Measurements from ENCODE around the gene HSPBP1. TPM values are rescaled to one million over a fixed set of nuclear protein-coding genes. Genes with fewer than 3 reads are reported as not detected.
A peak's percentile ranks its signal among the peaks of the same experiment; 100 is the strongest.

Gene HSPBP1
- total RNA-seq, 1 donor = 25.0 TPM

DNA sequence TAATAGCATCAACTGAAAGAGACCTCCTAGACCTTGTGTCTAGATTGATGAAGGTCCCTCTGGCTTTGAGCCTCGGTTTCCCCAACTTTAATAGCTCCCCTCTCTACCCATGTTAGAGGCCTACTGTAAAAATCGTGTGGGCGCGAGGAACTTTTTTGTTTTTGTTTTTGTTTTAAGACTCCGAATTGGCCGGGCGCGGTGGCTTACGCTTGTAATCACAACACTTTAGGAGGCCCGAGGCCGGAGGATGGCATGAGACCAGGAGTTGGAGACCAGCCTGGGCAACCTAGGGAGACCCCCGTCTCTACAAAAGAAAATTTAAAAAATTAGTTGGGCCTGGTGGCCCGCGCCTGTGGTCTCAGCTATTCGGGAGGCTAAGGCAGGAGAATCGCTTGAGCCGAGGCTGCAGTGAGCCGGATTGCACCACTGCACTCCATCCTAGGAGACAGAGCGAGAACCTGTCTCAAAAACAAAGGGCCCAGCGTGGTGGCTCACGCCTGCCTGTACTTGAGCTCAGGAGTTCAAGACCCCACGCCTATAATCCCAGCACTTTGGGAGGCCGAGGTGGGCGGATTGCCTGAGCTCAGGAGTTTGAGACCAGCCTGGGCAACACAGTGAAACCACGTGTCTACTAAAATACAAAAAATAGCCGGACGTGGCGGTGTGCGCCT, 20.2 kb downstream of the HSPBP1 start:
- peak overlapping the region; percentile 57 for H3K4me3 ChIP-seq (ENCODE audit: low read depth, low read length)
- TF ChIP-seq, protein P1, sequence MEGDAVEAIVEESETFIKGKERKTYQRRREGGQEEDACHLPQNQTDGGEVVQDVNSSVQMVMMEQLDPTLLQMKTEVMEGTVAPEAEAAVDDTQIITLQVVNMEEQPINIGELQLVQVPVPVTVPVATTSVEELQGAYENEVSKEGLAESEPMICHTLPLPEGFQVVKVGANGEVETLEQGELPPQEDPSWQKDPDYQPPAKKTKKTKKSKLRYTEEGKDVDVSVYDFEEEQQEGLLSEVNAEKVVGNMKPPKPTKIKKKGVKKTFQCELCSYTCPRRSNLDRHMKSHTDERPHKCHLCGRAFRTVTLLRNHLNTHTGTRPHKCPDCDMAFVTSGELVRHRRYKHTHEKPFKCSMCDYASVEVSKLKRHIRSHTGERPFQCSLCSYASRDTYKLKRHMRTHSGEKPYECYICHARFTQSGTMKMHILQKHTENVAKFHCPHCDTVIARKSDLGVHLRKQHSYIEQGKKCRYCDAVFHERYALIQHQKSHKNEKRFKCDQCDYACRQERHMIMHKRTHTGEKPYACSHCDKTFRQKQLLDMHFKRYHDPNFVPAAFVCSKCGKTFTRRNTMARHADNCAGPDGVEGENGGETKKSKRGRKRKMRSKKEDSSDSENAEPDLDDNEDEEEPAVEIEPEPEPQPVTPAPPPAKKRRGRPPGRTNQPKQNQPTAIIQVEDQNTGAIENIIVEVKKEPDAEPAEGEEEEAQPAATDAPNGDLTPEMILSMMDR (IDR thresholded peaks at IDR 0.05; ENCODE audit: insufficient read depth, low read depth, low read length) = no peak
- no peak for DNase-seq (ENCODE audit: low read depth)

DNA sequence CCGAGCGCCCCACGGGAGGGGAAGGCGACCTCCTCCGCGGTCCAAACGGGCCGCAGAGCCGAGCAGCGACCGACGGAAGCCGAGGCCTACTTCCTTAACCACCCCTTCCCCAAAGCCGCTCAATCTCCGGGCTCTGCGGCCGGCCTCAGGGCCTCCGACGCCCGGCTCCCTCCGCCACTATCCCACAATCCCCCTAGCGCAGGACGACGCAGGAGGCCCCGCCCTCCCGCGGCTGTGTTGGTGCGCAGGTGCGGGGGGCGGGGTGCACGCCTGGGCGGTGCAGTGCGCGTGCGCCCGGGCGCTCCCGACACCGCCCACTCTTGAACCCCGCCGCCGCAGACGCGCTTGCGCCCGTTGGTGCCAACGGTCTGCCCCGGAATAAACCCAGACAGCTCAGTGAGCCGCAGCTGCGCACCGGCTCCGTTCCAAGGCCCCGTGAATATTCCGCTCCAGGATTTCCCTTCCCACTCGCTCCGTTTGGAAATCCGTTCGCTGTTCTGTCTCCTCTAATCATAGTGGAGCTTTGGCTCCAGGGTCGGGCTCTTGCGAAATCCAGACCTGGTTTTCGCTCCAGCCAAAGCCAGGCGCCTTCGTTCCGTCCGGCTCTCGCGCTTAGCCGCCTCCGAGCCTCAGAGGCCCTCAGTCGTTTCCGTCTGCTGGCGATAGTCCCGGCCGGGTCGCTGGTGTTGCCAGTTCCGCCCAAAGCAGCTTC, 20.9 kb downstream of the HSPBP1 start, which contains the start of gene PPP6R1:
Gene PPP6R1 (minus strand): TSS at position 190 of the 712 bp plus-strand sequence. CDS start 11,914 bp downstream, outside the sequence.
- H3K4me3 ChIP-seq (ENCODE audit: low read depth, low read length) = peak within 1 kb of the TSS; percentile 72
- TF ChIP-seq, protein P1 (IDR thresholded peaks at IDR 0.05; ENCODE audit: insufficient read depth, low read depth, low read length) = no peak
- DNase-seq (ENCODE audit: low read depth) = peak; percentile 100

DNA sequence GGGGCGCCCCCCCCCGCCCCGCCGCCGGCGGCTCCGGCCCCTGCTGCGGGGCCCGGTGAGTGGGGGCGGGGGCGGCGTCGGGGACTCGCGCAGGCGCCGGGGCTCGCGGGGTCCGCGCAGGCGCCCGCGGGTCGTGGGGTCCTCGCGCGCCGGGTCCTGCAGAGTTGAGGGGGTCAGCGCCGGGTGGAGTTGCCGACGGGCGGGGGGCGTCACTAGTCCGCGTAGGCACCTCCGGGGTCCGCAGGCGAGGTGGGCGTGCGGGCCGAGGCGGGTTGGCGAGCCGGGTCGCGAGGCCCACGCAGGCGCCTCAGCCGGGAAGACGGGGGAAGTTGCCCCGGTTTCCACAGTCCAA, 21.5 kb downstream of the HSPBP1 start:
- DNase-seq (ENCODE audit: low read depth) = no peak
- TF ChIP-seq, protein P1 (IDR thresholded peaks at IDR 0.05; ENCODE audit: insufficient read depth, low read depth, low read length) = no peak
- H3K4me3 ChIP-seq (ENCODE audit: low read depth, low read length) = peak overlapping the region; percentile 72

DNA sequence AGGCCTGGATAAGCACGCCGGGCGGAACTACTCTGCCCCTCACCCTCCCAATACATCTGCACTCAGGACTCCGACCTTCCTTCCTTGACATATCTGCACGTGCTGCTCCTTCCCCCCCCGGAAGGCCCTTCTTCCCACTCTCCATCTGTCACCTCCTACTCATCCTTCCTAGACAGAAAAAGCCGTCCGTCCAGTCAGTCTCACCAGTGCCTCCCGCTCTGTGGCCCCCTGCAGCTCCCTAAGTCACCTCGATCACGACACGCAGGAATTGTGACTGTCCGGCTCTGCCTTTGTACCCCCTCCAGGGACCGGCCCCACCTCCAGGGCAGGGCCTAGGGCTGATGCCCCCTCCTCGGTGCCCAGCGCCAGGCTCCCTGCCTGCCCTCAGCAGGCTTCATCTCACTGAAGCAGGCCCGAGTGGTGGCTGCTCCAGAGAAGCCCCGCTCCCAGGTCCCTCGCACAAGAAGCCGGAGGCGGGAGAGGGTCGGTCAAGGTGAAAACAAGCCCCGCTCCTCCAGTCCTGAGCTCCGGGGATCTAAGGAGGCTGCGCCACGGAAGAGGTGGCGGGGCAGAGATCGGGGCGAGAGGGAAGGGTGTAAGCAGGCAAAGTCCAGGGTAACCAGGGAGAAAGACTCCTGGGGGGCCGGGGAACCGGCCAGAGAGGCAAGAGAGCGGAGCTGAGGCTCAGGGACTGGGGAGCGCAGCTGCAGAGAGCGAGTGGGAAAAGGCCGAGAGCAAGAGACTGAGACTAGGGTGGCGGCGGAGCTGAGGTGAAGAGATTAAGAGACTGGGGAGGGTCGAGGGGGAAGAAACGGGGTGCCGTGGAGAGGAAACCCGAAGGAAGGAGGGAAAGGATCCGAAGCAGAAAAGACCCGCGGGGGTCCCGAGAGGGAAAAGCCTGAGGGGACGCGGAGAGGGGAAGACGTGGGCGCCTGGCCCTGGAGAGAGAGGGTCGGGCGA, 22.2 kb downstream of the HSPBP1 start:
- DNase-seq (ENCODE audit: low read depth) = no peak
- peak overlapping the region; percentile 72 for H3K4me3 ChIP-seq (ENCODE audit: low read depth, low read length)
- TF ChIP-seq, protein P1 (IDR thresholded peaks at IDR 0.05; ENCODE audit: insufficient read depth, low read depth, low read length) = no peak

DNA sequence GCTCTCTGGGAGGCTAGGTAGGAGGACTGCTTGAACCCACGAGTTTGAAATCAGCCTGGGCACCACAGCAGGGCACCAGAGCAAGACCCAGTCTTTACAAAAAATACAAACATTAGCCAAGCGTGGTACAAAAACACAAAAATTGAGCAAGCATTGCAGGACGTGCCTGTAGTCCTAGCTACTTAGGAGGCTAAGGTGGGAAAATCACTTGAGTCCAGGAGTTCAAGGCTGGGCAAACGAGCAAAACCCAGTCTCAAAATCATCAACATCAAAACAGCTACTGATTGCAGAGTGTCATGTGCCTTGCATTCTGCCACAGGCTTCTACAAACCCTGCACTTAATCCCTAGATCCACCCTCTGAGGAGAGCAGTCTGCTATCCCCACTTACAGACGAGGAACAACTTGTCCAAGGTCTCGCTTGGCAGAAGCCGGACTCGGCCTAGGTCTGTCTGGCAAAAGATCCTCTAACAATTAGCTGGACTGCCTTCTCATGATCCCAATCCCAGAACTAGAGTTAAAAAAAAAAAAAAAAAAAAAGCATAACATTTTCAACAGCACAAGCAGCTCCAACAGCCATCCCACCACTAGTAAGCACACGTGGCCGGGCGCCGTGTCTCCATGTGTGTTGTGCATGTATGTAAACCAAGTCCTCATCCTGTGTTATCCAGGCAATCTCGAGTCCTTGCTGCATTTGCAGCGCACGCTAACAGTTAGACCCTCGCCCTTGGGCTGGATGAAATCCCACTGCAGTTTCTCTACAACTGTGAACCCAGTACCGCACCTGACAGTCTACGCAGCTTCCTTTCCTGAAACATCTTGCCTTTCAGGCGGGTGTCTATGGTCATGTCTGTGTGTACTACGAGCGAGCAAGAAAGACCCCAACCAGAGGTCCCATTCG, 23.1 kb downstream of the HSPBP1 start:
- DNase-seq (ENCODE audit: low read depth) = no peak

More for the DNA sequence above, 23.1 kb downstream of the HSPBP1 start:
- H3K4me3 ChIP-seq (ENCODE audit: low read depth, low read length) = peak overlapping the region; percentile 72
- TF ChIP-seq, protein P1 (IDR thresholded peaks at IDR 0.05; ENCODE audit: insufficient read depth, low read depth, low read length) = no peak

All from fibroblast of villous mesenchyme (primary cell).